Erythroblast (primary cell): ENCODE data around the gene LMCD1.

ENCODE experiments used
- DNase-seq, 2 experiments: peaks; one replicate each; lab custom pipeline; 2025; lab: John Stamatoyannopoulos, UW
- GATA1 ChIP-seq: IDR thresholded peaks from 2 replicates; pipeline ENCODE4 v1.6.1; 2011; ENCODE audit warnings: low read depth, mild to moderate bottlenecking, control low read depth, low read length, moderate library complexity
- POLR2A ChIP-seq: IDR thresholded peaks from 2 replicates; pipeline ENCODE4 v1.6.1; 2011; ENCODE audit warnings: mild to moderate bottlenecking, low read length

The LMCD1 gene

GRCh38 chr3:8506571-8507061 lies 5.0 kb downstream of the LMCD1 start:
- DNase-seq = no peak
- no peak for TF ChIP-seq POLR2A
- TF ChIP-seq GATA1 = no peak

GRCh38 chr3:8507496-8507895 lies 5.9 kb downstream of the LMCD1 start:
- TF ChIP-seq POLR2A (no peak), GATA1 (no peak)
- no peak for DNase-seq

GRCh38 chr3:8509961-8510360 lies 8.3 kb downstream of the LMCD1 start:
- TF ChIP-seq POLR2A (no peak), GATA1 (no peak)
- no peak for DNase-seq

- no peak for DNase-seq
- TF ChIP-seq POLR2A (no peak), GATA1 (no peak)
These were observed 10.6 kb downstream of the LMCD1 start for GRCh38 chr3:8512234-8512633.

GRCh38 chr3:8516047-8516661 lies 14.5 kb downstream of the LMCD1 start:
- DNase-seq = no peak
- TF ChIP-seq GATA1 (no peak), POLR2A (no peak)

- TF ChIP-seq GATA1 = no peak
- no peak for TF ChIP-seq POLR2A
- DNase-seq = no peak
These were observed 15.2 kb downstream of the LMCD1 start for GRCh38 chr3:8516783-8517182.

- DNase-seq = no peak
- TF ChIP-seq POLR2A = no peak
- no peak for TF ChIP-seq GATA1
These were observed 15.9 kb downstream of the LMCD1 start for GRCh38 chr3:8517487-8517886.

GRCh38 chr3:8518138-8518537 lies 16.5 kb downstream of the LMCD1 start:
- no peak for TF ChIP-seq POLR2A
- no peak for TF ChIP-seq GATA1
- DNase-seq = no peak

- TF ChIP-seq POLR2A (no peak), GATA1 (no peak)
These were observed 17.5 kb downstream of the LMCD1 start for GRCh38 chr3:8519156-8519555.

GRCh38 chr3:8519774-8520448 lies 18.3 kb downstream of the LMCD1 start:
- no peak for TF ChIP-seq GATA1
- TF ChIP-seq POLR2A = no peak
- no peak for DNase-seq

More at GRCh38 chr3:8519156-8519555, 17.5 kb downstream of the LMCD1 start:
- DNase-seq = no peak

GRCh38 chr3:8520816-8521403 lies 19.3 kb downstream of the LMCD1 start:
- TF ChIP-seq GATA1 (no peak), POLR2A (no peak)
- DNase-seq = no peak

- TF ChIP-seq GATA1 (no peak), POLR2A (no peak)
- no peak for DNase-seq
These were observed 21.4 kb downstream of the LMCD1 start for GRCh38 chr3:8523041-8523440.

- TF ChIP-seq GATA1 (no peak), POLR2A (no peak)
- no peak for DNase-seq
These were observed 22.6 kb downstream of the LMCD1 start for GRCh38 chr3:8524249-8524648.
